NCI-H1092 treated with DMSO at 0.1 percent for 48 hours (cell line): ENCODE results near the gene CEP250.
"Not testable (repeated sequence)": the region's sequence is repeated elsewhere in the genome, so short reads cannot be mapped to it uniquely, and the experiment has no call there.

Source experiments
- DNase-seq: peaks from one replicate; lab custom pipeline; 2025; lab: John Stamatoyannopoulos, UW

CEP250 gene

GRCh38 chr20:35457539-35457938 is 2.1 kb downstream of the CEP250 start:
- not testable (repeated sequence) for DNase-seq

GRCh38 chr20:35458388-35458787 is 3.0 kb downstream of the CEP250 start:
- no peak for DNase-seq

- no peak for DNase-seq
Observed at GRCh38 chr20:35461620-35462019, 6.2 kb downstream of the CEP250 start.

GRCh38 chr20:35462351-35462750 is 7.0 kb downstream of the CEP250 start:
- peak; percentile 26 for DNase-seq

- DNase-seq = peak; percentile 72
Observed at GRCh38 chr20:35463455-35464300, 8.3 kb downstream of the CEP250 start.

- no peak for DNase-seq
Observed at GRCh38 chr20:35465976-35466375, 10.6 kb downstream of the CEP250 start.

GRCh38 chr20:35466856-35467255 is 11.5 kb downstream of the CEP250 start:
- no peak for DNase-seq

GRCh38 chr20:35467339-35468224 is 12.2 kb downstream of the CEP250 start:
- DNase-seq = no peak

- no peak for DNase-seq
Observed at GRCh38 chr20:35468671-35469334, 13.4 kb downstream of the CEP250 start.

- DNase-seq = no peak
Observed at GRCh38 chr20:35472209-35472608, 16.8 kb downstream of the CEP250 start.

GRCh38 chr20:35473684-35474083 is 18.3 kb downstream of the CEP250 start:
- DNase-seq = no peak

GRCh38 chr20:35474303-35474871 is 19.0 kb downstream of the CEP250 start:
- no peak for DNase-seq

- DNase-seq = no peak
Observed at GRCh38 chr20:35476288-35476687, 20.9 kb downstream of the CEP250 start.

- DNase-seq = no peak
Observed at GRCh38 chr20:35478804-35479472, 23.5 kb downstream of the CEP250 start.

- DNase-seq = no peak
Observed at GRCh38 chr20:35479798-35480197, 24.4 kb downstream of the CEP250 start.

- DNase-seq = no peak
Observed at GRCh38 chr20:35487479-35487878, 32.1 kb downstream of the CEP250 start.

GRCh38 chr20:35489717-35490116 is 34.3 kb downstream of the CEP250 start:
- no peak for DNase-seq

- no peak for DNase-seq
Observed at GRCh38 chr20:35490736-35491181, 35.4 kb downstream of the CEP250 start.

- no peak for DNase-seq
Observed at GRCh38 chr20:35491823-35492222, 36.4 kb downstream of the CEP250 start.

- no peak for DNase-seq
Observed at GRCh38 chr20:35492352-35492751, 37.0 kb downstream of the CEP250 start.

- no peak for DNase-seq
Observed at GRCh38 chr20:35496481-35496880, 41.1 kb downstream of the CEP250 start.
